Adrenal gland (tissue), 12 donors: ENCODE data around the gene MGST3. TPM values are rescaled to one million over a fixed set of nuclear protein-coding genes. Genes with fewer than 3 reads are reported as not detected.
A peak's percentile ranks its signal among the peaks of the same experiment; 100 is the strongest.
"Not testable (repeated sequence)": the region's sequence is repeated elsewhere in the genome, so short reads cannot be mapped to it uniquely, and the experiment has no call there.

ENCODE experiments used
- DNase-seq, 7 donors: peaks; one replicate each; pipeline ENCODE4 v3.0.0-alpha.2; 2019 to 2020
- H3K27ac ChIP-seq, 5 donors: fragments of 200-600 bp; sonication (generic) in 4 of 5; 1 replicate in 3 of 5; 2 replicates in 2 of 5; pipeline versions ENCODE4 v1.5.1 to v1.8.0; 2016 to 2020; ENCODE audit warnings: mild to moderate bottlenecking in 1 of 5
- H3K27me3 ChIP-seq: fragments of 200-600 bp; 2 replicates; pipeline ENCODE4 v1.8.0; 2021
- H3K36me3 ChIP-seq, 2 donors: fragments of 200-600 bp; replicated peaks in 1 of 2; 1 replicate in 1 of 2; 2 replicates in 1 of 2; pipeline versions ENCODE4 v1.5.1 to v1.8.0; 2018 to 2022
- H3K4me1 ChIP-seq, 2 donors: fragments of 200-600 bp; replicated peaks in 1 of 2; 1 replicate in 1 of 2; 2 replicates in 1 of 2; pipeline versions ENCODE4 v1.5.1 to v1.8.0; 2018 to 2021
- H3K4me3 ChIP-seq, 4 donors: fragments of 200-600 bp; sonication (generic) in 3 of 4; one replicate each; pipeline ENCODE4 v1.5.1; 2016 to 2018
- H3K9me3 ChIP-seq, 3 donors: fragments of 200-600 bp; sonication (generic) in 1 of 3; replicated peaks in 1 of 3; 1 replicate in 2 of 3; 2 replicates in 1 of 3; pipeline versions ENCODE4 v1.5.1 to v1.8.0; 2016 to 2021
- CTCF ChIP-seq, 6 experiments: fragments of 450-650 bp in 4 of 6; fragments of 200-600 bp in 2 of 6; sonication (generic) in 1 of 6; IDR thresholded peaks; 1 replicate in 5 of 6; 2 replicates in 1 of 6; pipeline versions ENCODE4 v1.5.1 to v1.8.0; 2016 to 2021; ENCODE audit warnings: antibody characterized with exemption in 6 of 6, mild to moderate bottlenecking in 2 of 6, moderate library complexity in 1 of 6
- POLR2A ChIP-seq, 2 donors: fragments of 450-650 bp; IDR thresholded peaks; one replicate each; pipeline ENCODE4 v1.6.1; 2017; ENCODE audit warnings: antibody characterized with exemption in 2 of 2, mild to moderate bottlenecking in 2 of 2, moderate library complexity in 1 of 2
- WGBS, 4 donors: extraction: QIAGEN DNeasy Blood & Tissue Kit in 2 of 4; methylation state at CpG; one replicate each; pipeline versions ENCODE4 v1.1.5 to v1.1.7; 2013 to 2017; 5-methylcytosine and 5-hydroxymethylcytosine counted together
- intact Hi-C, 2 donors: fragments of 100-400 bp; cut with DNase I; formaldehyde crosslinking; loops; one replicate each; pipeline versions ENCODE4 v1.14.1 to v1.15.0; 2022 to 2023
- polyA plus RNA-seq, 3 donors: library from polyadenylated mRNA; stranded (reverse); fragments of 200-250 nt in 2 of 3; fragments of 350-450 nt in 1 of 3; fragmentation: Illumina TruSeq in 1 of 3; extraction: RNeasy Lipid Tissue Mini Kit (QIAGEN cat#74804) in 1 of 3; gene quantifications; one replicate each; pipeline ENCODE4 v1.2.3, GENCODE V29; 2013 to 2014
- total RNA-seq, 9 donors: library from RNA; depleted of rRNA in 4 of 9; stranded (reverse); fragments of >200 nt in 4 of 9; fragments of 120-200 nt in 1 of 9; fragmentation: NEBNext Ultra II Directional in 1 of 9; extraction: Animal tissue kit (Norgen Biotek cat#: 25700) in 1 of 9; gene quantifications; one replicate each; pipeline versions ENCODE4 v1.1.0 to v1.2.4, GENCODE V29; 2013 to 2023
- donor health status: healthy with polysubstance abuse.
- donor health status: Bipolar disorder and iron deficiency.
- donor health status: DM: yes; HTN: yes; CAD: no.
- donor health status: DM: no; HTN: no; CAD: no.
- donor health status: DM: no; HTN: no; CAD: no.
- donor health status: DM: yes; HTN: yes; CAD: no.

The MGST3 gene
- total and polyA plus RNA-seq, 12 donors, result 193 to 441 (median 288) TPM

GRCh38 chr1:165635823-165636222, 4.8 kb downstream of the MGST3 start:
- H3K4me1 ChIP-seq, result peaks cover 39 to 58% of the 10 kb centered on the region in 2 donors
- intact Hi-C loops, result loop anchor here (10.0 kb wide), 2 partner anchors 49 to 59 kb away; partner anchors contain the start of gene ALDH9A1 (in 1 of the 2)

GRCh38 chr1:165637427-165637826, 6.4 kb downstream of the MGST3 start:
- H3K9me3 ChIP-seq, result no peaks in the 10 kb centered on the region
- 0 to 33% (median 13%) methylated on average over 1 of the region's 1 CpG for WGBS, 4 donors
- peak in 3 of 7 donors; percentile 26 to 43 (median 39) for DNase-seq
- no peaks in the 10 kb centered on the region for H3K36me3 ChIP-seq
- H3K4me1 ChIP-seq, result peaks cover 54 to 74% of the 10 kb centered on the region in 2 donors
- no peak overlapping the region for H3K4me3 ChIP-seq
- no peaks in the 10 kb centered on the region for H3K27me3 ChIP-seq
- intact Hi-C loops, result loop anchor here (10.0 kb wide), 2 partner anchors 47 to 57 kb away; partner anchors contain the start of gene ALDH9A1 (in 1 of the 2)
- peak overlapping the region in 4 of 5 donors; percentile 41 to 87 (median 51) for H3K27ac ChIP-seq
- TF ChIP-seq CTCF (IDR thresholded peaks at IDR 0.05) (no peak), POLR2A (IDR thresholded peaks at IDR 0.05) (no peak)

More at GRCh38 chr1:165635823-165636222, 4.8 kb downstream of the MGST3 start:
- no peak overlapping the region for H3K4me3 ChIP-seq
- no peak for TF ChIP-seq CTCF (IDR thresholded peaks at IDR 0.05)
- TF ChIP-seq POLR2A (IDR thresholded peaks at IDR 0.05), result no peak
- no peak overlapping the region for H3K27ac ChIP-seq
- DNase-seq, result no peak
- H3K9me3 ChIP-seq, result no peaks in the 10 kb centered on the region
- WGBS, 4 donors, result 48 to 78% (median 63%) methylated on average over 2 of the region's 2 CpGs
- no peaks in the 10 kb centered on the region for H3K36me3 ChIP-seq
- H3K27me3 ChIP-seq, result no peaks in the 10 kb centered on the region

GRCh38 chr1:165638211-165638610, 7.2 kb downstream of the MGST3 start:
- WGBS, 4 donors, result 91 to 92% (median 92%) methylated on average over 7 of the region's 7 CpGs
- H3K27me3 ChIP-seq, H3K4me3 ChIP-seq, H3K9me3 ChIP-seq, H3K36me3 ChIP-seq, DNase-seq: not testable (repeated sequence)
- Histone ChIP-seq H3K27ac (peak overlapping the region; percentile 34 to 87 (median 44)), H3K4me1 (peaks cover 48 to 70% of the 10 kb centered on the region in 2 donors)
- intact Hi-C loops, result loop anchor here (10.0 kb wide), 2 partner anchors 47 to 57 kb away; partner anchors contain the start of gene ALDH9A1 (in 1 of the 2)

- DNase-seq, result no peak
- TF ChIP-seq CTCF (IDR thresholded peaks at IDR 0.05) (no peak), POLR2A (IDR thresholded peaks at IDR 0.05) (no peak)
- intact Hi-C loops, result loop anchor here (10.0 kb wide), 2 partner anchors 45 to 55 kb away; partner anchors contain the start of gene ALDH9A1 (in 1 of the 2)
- Histone ChIP-seq H3K4me1 (peaks cover 41 to 66% of the 10 kb centered on the region in 2 donors), H3K27me3 (no peaks in the 10 kb centered on the region), H3K9me3 (no peaks in the 10 kb centered on the region), H3K27ac (peak overlapping the region in 1 of 5 donors; percentile 31), H3K4me3 (no peak overlapping the region), H3K36me3 (no peaks in the 10 kb centered on the region)
- 93 to 94% (median 93%) methylated on average over 1 of the region's 1 CpG; no CpG with 5 or more reads in 1 of the 4 donors for WGBS, 4 donors
Measured at GRCh38 chr1:165639821-165640623, 9.0 kb downstream of the MGST3 start.
